HCT116 (cell line): ENCODE measurements around the gene ZSCAN21. TPM values are rescaled to one million over a fixed set of nuclear protein-coding genes. Genes with fewer than 3 reads are reported as not detected.

Source experiments
- ATAC-seq: fragments of 200-7000 bp; cut with Tn5 transposase; 2 replicates; pipeline ENCODE4 v1.9.1; 2020; ENCODE audit warnings: mild to moderate bottlenecking, moderate library complexity
- BruUV-seq: library from RNA; stranded (reverse); fragments of 400-500 nt; replicated peaks from 2 replicates; lab custom pipeline; 2021; lab: Mats Ljungman, UMichigan
- CTCF ChIA-PET: fragments of 300-600 bp; sonication (Branson Sonifier 250); formaldehyde crosslinking; loops from one replicate; lab custom pipeline; 2021; ENCODE audit warnings: antibody characterized with exemption; lab: Charles Lee
- POLR2A ChIA-PET: fragments of 300-600, 350-600 bp; sonication (Branson Sonifier 250); formaldehyde crosslinking; loops from one replicate; lab custom pipeline; 2021; ENCODE audit warnings: antibody characterized with exemption; lab: Charles Lee
- RAD21 ChIA-PET, 2 experiments: fragments of 300-600 bp; sonication (Branson Sonifier 250); formaldehyde crosslinking; loops; one replicate each; lab custom pipeline; 2023; ENCODE audit warnings: low total read pairs in 2 of 2; ENCODE audit not compliant: uncharacterized antibody in 2 of 2, unreplicated experiment in 2 of 2, low non-redundant PET in 1 of 2; lab: Charles Lee
- DNase-seq: peaks from one replicate; pipeline ENCODE4 v3.0.0-alpha.2; 2010; ENCODE audit warnings: low read depth, low spot score
- H2AFZ ChIP-seq: fragments of 200-600 bp; shearing (Covaris generic), sonication (generic); 2 replicates; pipeline ENCODE4 v1.6.1; 2017; ENCODE audit warnings: low read depth, mixed run types, mixed read lengths, antibody characterized with exemption, low read length; ENCODE audit not compliant: poor library complexity, severe bottlenecking
- H3K27ac ChIP-seq: 2 replicates; pipeline ENCODE4 v1.5.1; 2012; ENCODE audit warnings: low read depth, low read length
- H3K27me3 ChIP-seq: fragments of 200-600 bp; sonication (generic); 2 replicates; pipeline ENCODE4 v1.6.1; 2016; ENCODE audit warnings: mixed run types, low read length, mixed read lengths; ENCODE audit not compliant: insufficient read depth
- H3K36me3 ChIP-seq, 2 experiments: fragments of 200-500 bp in 1 of 2; fragments of 200-600 bp in 1 of 2; sonication (Bioruptor generic) in 1 of 2; sonication (generic) in 1 of 2; 2 replicates each; pipeline versions ENCODE4 v1.5.1 to v1.6.1; 2014 to 2016; ENCODE audit warnings: low read length in 2 of 2, inconsistent platforms in 1 of 2, mixed read lengths in 1 of 2, mixed run types in 1 of 2; ENCODE audit not compliant: insufficient read depth in 2 of 2, control insufficient read depth in 1 of 2
- H3K4me1 ChIP-seq, 2 experiments: fragments of 200-600 bp in 1 of 2; sonication (generic) in 1 of 2; 2 replicates each; pipeline versions ENCODE4 v1.5.1 to v1.6.1; 2012 to 2017; ENCODE audit warnings: low read length in 2 of 2, inconsistent platforms in 1 of 2, mild to moderate bottlenecking in 1 of 2, mixed read lengths in 1 of 2, mixed run types in 1 of 2, moderate library complexity in 1 of 2; ENCODE audit not compliant: insufficient read depth in 2 of 2, control insufficient read depth in 1 of 2
- H3K4me2 ChIP-seq: fragments of 200-600 bp; sonication (generic); 2 replicates; pipeline ENCODE4 v1.6.1; 2017; ENCODE audit warnings: mixed run types, low read length, mixed read lengths
- H3K4me3 ChIP-seq, 2 experiments: fragments of 200-600 bp in 1 of 2; sonication (generic) in 1 of 2; replicated peaks in 1 of 2; 2 replicates each; pipeline ENCODE4 v1.5.1; 2011 to 2016; ENCODE audit warnings: low read length in 2 of 2, control low read depth in 1 of 2, low read depth in 1 of 2, mild to moderate bottlenecking in 1 of 2, mixed read lengths in 1 of 2, mixed run types in 1 of 2
- H3K79me2 ChIP-seq: fragments of 200-600 bp; sonication (generic); 2 replicates; pipeline ENCODE4 v1.6.1; 2017; ENCODE audit warnings: mild to moderate bottlenecking, mixed run types, low read length, moderate library complexity, mixed read lengths; ENCODE audit not compliant: insufficient read depth
- H3K9ac ChIP-seq: fragments of 200-600 bp; sonication (generic); 2 replicates; pipeline ENCODE4 v1.6.1; 2016; ENCODE audit warnings: low read length, mixed read lengths
- H3K9me2 ChIP-seq: fragments of 200-600 bp; sonication (generic), shearing (Covaris generic); 2 replicates; pipeline ENCODE4 v1.6.1; 2017; ENCODE audit warnings: mixed run types, mild to moderate bottlenecking, moderate library complexity; ENCODE audit not compliant: insufficient read depth
- H3K9me3 ChIP-seq, 2 experiments: fragments of 200-500 bp in 1 of 2; fragments of 200-600 bp in 1 of 2; sonication (Bioruptor generic) in 1 of 2; sonication (generic) in 1 of 2; 2 replicates each; pipeline ENCODE4 v1.6.1; 2014 to 2017; ENCODE audit warnings: low read length in 2 of 2, mixed read lengths in 2 of 2, inconsistent platforms in 1 of 2, low read depth in 1 of 2, mild to moderate bottlenecking in 1 of 2, mixed run types in 1 of 2, moderate library complexity in 1 of 2; ENCODE audit not compliant: control insufficient read depth in 1 of 2, insufficient read depth in 1 of 2
- H4K20me1 ChIP-seq: fragments of 200-600 bp; sonication (generic), shearing (Covaris generic); 2 replicates; pipeline ENCODE4 v1.6.1; 2017; ENCODE audit warnings: mixed run types, mild to moderate bottlenecking, moderate library complexity; ENCODE audit not compliant: insufficient read depth
- CBX3 ChIP-seq: IDR thresholded peaks from 2 replicates; pipeline ENCODE4 v1.6.1; 2012; ENCODE audit warnings: low read depth
- CTCF ChIP-seq, 3 experiments: fragments of 200-600 bp in 1 of 3; sonication (generic) in 1 of 3; IDR thresholded peaks in 2 of 3; conservative IDR thresholded peaks in 1 of 3; 2 replicates each; pipeline ENCODE4 v1.5.1; 2012 to 2017; ENCODE audit warnings: low read depth in 2 of 3, low read length in 2 of 3, antibody characterized with exemption in 1 of 3, borderline replicate concordance in 1 of 3, control low read depth in 1 of 3, mild to moderate bottlenecking in 1 of 3, mixed read lengths in 1 of 3, mixed run types in 1 of 3, moderate library complexity in 1 of 3; ENCODE audit not compliant: insufficient read depth in 1 of 3
- EGR1 ChIP-seq: IDR thresholded peaks from 2 replicates; pipeline ENCODE4 v1.6.1; 2012; ENCODE audit warnings: low read depth
- ELF1 ChIP-seq: IDR thresholded peaks from 2 replicates; pipeline ENCODE4 v1.6.1; 2012; ENCODE audit warnings: low read depth, borderline replicate concordance
- EZH2 ChIP-seq: fragments of 200-600 bp; sonication (generic); IDR thresholded peaks from 2 replicates; pipeline ENCODE4 v1.6.1; 2017; ENCODE audit warnings: antibody characterized with exemption, mixed run types
- EZH2phosphoT487 ChIP-seq: fragments of 200-600 bp; IDR thresholded peaks from 2 replicates; pipeline ENCODE4 v1.6.1; 2018; ENCODE audit warnings: antibody characterized with exemption, borderline replicate concordance
- FOSL1 ChIP-seq: IDR thresholded peaks from 2 replicates; pipeline ENCODE4 v1.6.1; 2012; ENCODE audit warnings: low read depth
- MAX ChIP-seq: IDR thresholded peaks from 2 replicates; pipeline ENCODE4 v1.6.1; 2012
- POLR2A ChIP-seq: IDR thresholded peaks from 2 replicates; pipeline ENCODE4 v1.7.0; 2011; ENCODE audit warnings: borderline replicate concordance; ENCODE audit not compliant: insufficient read depth, insufficient read length; ENCODE audit errors: extremely low read depth
- RAD21 ChIP-seq: IDR thresholded peaks from 2 replicates; pipeline ENCODE4 v1.6.1; 2012; ENCODE audit warnings: low read depth, mild to moderate bottlenecking
- SIN3A ChIP-seq: IDR thresholded peaks from 2 replicates; pipeline ENCODE4 v1.6.1; 2012; ENCODE audit warnings: low read depth
- SP1 ChIP-seq: IDR thresholded peaks from 2 replicates; pipeline ENCODE4 v1.6.1; 2012; ENCODE audit warnings: low read depth
- ZBTB33 ChIP-seq: IDR thresholded peaks from 2 replicates; pipeline ENCODE4 v1.6.1; 2011; ENCODE audit warnings: mild to moderate bottlenecking, low read length, moderate library complexity; ENCODE audit not compliant: insufficient replicate concordance; ENCODE audit errors: extremely low read depth
- ZFX ChIP-seq: fragments of 450-650 bp; IDR thresholded peaks from 2 replicates; pipeline ENCODE4 v1.6.1; 2017
- intact Hi-C: fragments of 100-400 bp; cut with micrococcal nuclease; formaldehyde crosslinking; loops from 2 replicates; pipeline ENCODE4 v1.10.0; 2022
- total RNA-seq: library from RNA; stranded (reverse); gene quantifications from one replicate; pipeline ENCODE4 v1.2.1, GENCODE V29; 2021; ENCODE audit not compliant: unreplicated experiment

ZSCAN21 gene
- total RNA-seq, 1 experiment from 2014 or later: 10.3 TPM

- RAD21 ChIA-PET: no interaction called here
- H3K79me2 ChIP-seq: peaks cover 6% of the 10 kb centered on the region; the same call in 1 of the 2 replicates
- no peaks in the 10 kb centered on the region for H3K9me2 ChIP-seq
- DNase-seq: no peak
- POLR2A ChIA-PET: no interaction called here
- ATAC-seq: no peak
- H3K9me3 ChIP-seq: peaks cover 22 to 29% of the 10 kb centered on the region in 2 experiments; a peak in 3 of 4 replicates
- H4K20me1 ChIP-seq: no peaks in the 10 kb centered on the region
- no peak overlapping the region for H3K27ac ChIP-seq
- no peak for TF ChIP-seq CTCF (IDR thresholded peaks at IDR 0.05 in 2 of 3, conservative IDR thresholded peaks at IDR 0.05 in 1 of 3; ENCODE audit: borderline replicate concordance in 1 of 3, insufficient read depth in 1 of 3, low read depth in 2 of 3, low read length in 2 of 3)
- TF ChIP-seq RAD21: no peak
- no peak for TF ChIP-seq SIN3A
- no peak for TF ChIP-seq POLR2A
- no peak for TF ChIP-seq ZBTB33
- TF ChIP-seq SP1: no peak
- TF ChIP-seq CBX3: no peak
- no peak for TF ChIP-seq EZH2phosphoT487
- TF ChIP-seq EGR1: no peak
- TF ChIP-seq ZFX: no peak
- no peak for TF ChIP-seq EZH2
- TF ChIP-seq FOSL1: no peak
- TF ChIP-seq ELF1: no peak
- no peak for TF ChIP-seq MAX
- H3K4me1 ChIP-seq: no peaks in the 10 kb centered on the region
- no peak overlapping the region for H2AFZ ChIP-seq
- no peak overlapping the region for H3K4me3 ChIP-seq
- intact Hi-C loops: no loop called here
- no peaks in the 10 kb centered on the region for H3K27me3 ChIP-seq
- no peak overlapping the region for H3K4me2 ChIP-seq
- H3K36me3 ChIP-seq: peaks cover 48 to 55% of the 10 kb centered on the region in 2 experiments
- CTCF ChIA-PET: interaction anchor here (0.7 kb wide), 1 partner anchor 1543 kb away, joined by 4 read pairs; no protein-coding TSS in a partner anchor
- no peak overlapping the region for H3K9ac ChIP-seq
- BruUV-seq: no TSS peak
These were observed 20.4 kb downstream of the ZSCAN21 start for GRCh38 chr7:100069991-100070390.
